Stimulated activated CD8-positive, alpha-beta memory T cell treated with anti-CD3 and anti-CD28 coated beads, Interleukin-7, amount 100 ng/mL, for 4 hours (primary cell): ENCODE data around the gene PRTN3.
"Not testable (repeated sequence)": the region's sequence is repeated elsewhere in the genome, so short reads cannot be mapped to it uniquely, and the experiment has no call there.

Experiments
- DNase-seq, 2 donors: peaks; one replicate each; pipeline ENCODE4 v3.0.0-alpha.2; 2020; ENCODE audit warnings: low read depth in 2 of 2

PRTN3 gene

DNA sequence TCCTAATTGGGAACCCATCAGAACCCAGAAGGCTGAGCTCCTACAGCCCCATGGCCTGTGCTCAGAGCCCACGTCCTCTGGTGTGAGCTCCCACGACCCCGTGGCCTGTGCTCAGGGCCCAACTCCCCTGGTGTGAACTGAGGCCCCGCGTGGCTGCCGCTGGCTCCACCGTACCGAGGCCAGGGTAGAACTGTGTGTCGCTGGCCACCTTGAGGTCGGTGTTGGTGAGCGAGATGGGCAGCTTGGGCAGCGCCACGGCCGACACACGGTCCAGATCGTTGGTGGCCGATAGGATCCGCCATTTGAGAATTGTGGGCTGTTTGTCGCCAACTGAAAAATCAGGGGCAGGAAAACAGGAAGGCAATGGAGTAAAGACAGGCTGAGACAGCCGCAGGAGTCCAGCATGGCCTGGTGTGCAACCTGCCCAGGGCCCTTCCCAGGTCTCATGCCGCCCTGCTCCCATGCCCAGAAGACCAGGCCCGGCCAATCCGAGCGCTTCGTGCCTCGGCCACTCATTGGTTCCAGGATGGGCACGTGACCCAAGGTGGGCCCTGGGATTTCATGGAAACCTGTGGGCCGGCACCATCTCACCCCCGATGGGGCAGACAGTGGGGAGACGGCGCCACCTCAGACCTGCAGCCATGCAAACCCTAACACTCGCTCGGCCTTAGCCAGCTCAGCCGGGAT is 40.7 kb downstream of the PRTN3 start:
- no peak for DNase-seq

- DNase-seq: no peak
Measured at GRCh38 chr19:882871-883497, 42.2 kb downstream of the PRTN3 start.

GRCh38 chr19:883661-884211 is 42.9 kb downstream of the PRTN3 start:
- no peak for DNase-seq

GRCh38 chr19:884420-885211 is 43.8 kb downstream of the PRTN3 start:
- DNase-seq: no peak

DNA sequence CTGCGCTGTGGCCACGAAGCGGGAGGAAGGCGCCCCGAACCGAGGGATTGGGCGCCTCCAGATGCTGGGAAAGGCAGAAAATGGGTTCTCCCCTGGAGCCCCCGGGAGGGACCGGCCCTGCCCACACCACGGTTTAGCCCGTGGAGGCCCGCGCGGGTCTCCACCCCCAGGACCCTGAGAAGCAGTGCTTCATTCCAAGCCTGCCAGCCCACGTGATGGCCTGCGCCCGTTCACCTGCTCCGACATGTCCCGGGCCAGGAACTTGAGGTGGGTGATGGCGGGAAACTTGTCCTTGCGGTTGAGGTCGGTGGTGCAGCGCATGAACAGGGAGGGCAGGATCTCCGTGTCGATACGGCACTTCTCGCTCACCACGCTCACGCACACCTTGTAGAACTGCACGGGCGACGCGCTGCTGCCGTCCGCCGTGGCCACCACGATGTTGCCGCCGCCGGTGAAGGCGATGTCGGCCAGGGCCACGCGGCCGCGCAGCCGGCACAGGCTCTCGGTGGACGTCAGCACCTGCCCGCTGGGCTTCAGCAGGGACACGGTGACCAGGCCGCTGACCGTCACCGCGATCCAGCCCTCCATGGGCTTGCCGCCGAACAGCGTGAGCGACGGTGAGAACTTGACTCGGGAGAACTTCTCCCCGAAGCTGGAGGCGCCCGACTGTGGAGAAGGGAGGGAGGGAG is 44.9 kb downstream of the PRTN3 start:
- no peak for DNase-seq

GRCh38 chr19:887072-887471 is 46.3 kb downstream of the PRTN3 start:
- no peak for DNase-seq

- DNase-seq: no peak
Measured at GRCh38 chr19:887599-887998, 46.8 kb downstream of the PRTN3 start.

DNA sequence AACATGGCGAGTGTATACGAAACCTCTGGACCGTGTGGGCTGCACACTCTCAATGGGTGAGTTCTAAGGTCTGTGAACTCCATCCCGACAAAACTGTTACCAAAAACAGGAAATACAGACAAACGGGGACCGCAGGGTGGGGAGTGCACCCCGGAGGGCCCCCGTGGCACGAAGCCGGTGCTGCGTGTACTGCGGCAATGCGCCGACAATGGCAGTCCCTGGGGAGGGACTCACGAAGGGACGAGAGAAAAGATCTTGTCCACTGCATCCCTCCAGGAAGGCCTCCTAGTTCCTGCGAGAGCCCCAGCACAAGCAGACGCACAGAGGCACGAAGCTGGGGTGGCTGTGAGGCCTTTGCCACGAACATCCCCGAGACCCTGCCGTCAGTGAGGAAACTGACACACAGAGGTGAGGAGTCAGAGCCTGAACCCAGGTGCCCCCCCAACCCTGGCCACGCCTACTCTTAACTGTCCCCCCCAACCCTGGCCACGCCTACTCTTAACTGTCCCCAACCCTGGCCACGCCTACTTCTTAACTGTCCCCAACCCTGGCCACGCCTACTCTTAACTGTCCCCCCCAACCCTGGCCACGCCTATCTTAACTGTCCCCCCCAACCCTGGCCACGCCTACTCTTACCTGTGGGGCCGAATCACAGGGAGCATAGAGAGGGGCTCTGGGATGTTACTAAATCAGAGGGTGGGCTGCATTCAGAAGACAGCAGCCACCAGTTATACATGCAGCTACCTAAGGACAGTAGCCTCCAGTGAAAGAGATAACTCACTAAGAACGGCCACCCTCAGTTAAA is 48.0 kb downstream of the PRTN3 start:
- peak in 1 of 2 donors; percentile 46 for DNase-seq

- no peak for DNase-seq
Measured at GRCh38 chr19:889662-890295, 49.0 kb downstream of the PRTN3 start.

- no peak for DNase-seq
Measured at GRCh38 chr19:890831-891230, 50.0 kb downstream of the PRTN3 start.

DNA sequence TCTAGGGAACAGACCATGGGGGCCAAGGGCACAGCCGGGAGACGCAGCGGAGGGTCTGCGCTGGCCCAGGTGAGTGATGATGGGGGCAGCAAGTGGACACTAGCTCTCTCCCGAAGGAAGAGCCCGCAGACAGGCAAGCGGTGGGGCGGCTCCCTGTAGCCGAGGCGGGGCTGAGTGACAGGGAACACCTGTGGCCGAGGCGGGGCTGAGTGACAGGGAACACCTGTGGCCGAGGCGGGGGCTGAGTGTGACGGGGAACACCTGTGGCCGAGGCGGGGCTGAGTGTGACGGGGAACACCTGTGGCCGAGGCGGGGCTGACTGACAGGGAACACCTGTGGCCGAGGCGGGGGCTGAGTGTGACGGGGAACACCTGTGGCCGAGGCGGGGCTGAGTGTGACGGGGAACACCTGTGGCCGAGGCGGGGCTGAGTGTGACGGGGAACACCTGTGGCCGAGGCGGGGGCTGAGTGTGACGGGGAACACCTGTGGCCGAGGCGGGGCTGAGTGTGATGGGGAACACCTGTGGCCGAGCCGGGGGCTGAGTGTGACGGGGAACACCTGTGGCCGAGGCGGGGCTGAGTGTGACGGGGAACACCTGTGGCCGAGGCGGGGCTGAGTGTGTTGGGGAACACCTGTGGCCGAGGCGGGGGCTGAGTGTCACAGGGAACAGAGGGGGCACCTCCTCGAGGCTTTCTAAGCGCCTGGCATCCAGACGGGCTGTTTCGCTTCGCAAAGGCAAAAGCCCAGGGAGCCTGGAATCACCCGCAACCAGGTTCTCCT is 50.8 kb downstream of the PRTN3 start:
- not testable (repeated sequence) for DNase-seq

- no peak for DNase-seq
Measured at GRCh38 chr19:892243-892893, 51.6 kb downstream of the PRTN3 start.

GRCh38 chr19:892894-893689 is 52.3 kb downstream of the PRTN3 start, which contains the start of the genes MED16 and RNU6-9:
Gene MED16 (minus strand): TSS chr19:893187. CDS start chr19:891131, 2,056 bp downstream.
Gene RNU6-9 (plus strand): TSS chr19:893484.
- DNase-seq: peak; percentile 75 to 84

DNA sequence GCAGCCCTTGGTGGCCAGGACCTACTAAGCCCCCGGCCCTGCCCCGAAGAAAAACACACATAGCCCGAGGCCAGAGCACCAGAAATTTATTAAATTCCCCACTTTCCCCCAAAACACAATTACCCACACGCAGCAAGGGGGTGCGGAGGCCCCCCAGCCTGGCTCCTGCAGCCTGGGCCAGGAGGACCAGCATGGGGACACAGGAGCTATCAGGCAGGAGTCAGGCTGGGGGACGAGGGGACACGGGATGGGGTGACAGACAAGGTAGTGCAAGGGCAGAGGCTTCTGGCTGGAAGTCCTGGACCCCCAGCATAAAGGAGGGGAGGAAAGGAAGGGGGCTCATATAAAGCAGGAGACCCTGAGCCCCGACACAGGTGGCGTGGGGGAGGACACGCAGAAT is 55.6 kb downstream of the PRTN3 start:
- DNase-seq: no peak

- DNase-seq: no peak
Measured at GRCh38 chr19:896999-897398, 56.2 kb downstream of the PRTN3 start.

DNA sequence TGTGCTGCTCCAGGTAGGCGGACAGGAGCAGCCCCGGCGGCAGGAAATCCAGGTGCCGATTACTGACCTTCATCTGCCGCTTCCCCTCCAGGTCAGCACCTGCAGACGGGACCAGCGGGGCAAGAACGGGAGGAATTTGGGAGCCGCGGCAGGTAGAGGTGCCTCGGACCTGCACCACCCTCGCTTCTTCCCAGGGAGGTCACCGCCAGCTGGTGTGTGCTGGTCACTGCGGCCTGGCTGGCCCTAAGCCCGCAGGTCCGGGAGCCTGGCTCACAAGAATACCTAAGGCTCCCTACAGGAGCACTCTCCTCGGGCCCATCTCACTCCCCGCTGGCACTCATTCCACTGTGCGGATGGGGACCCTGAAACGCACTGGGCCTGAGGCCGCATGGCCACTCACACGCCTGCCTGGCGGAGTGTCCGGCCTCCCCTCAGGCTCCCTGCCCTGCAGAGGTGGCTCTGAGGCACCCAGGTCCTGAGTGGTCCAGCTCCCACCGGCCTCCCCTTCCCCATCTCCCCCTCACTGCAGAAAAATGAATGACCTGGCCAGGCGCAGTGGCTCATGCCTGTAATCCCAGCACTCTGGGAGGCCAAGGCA is 56.7 kb downstream of the PRTN3 start:
- no peak for DNase-seq
